HK-2 (cell line): ENCODE data around the gene SHISAL1.
"Not testable (repeated sequence)": the region's sequence is repeated elsewhere in the genome, so short reads cannot be mapped to it uniquely, and the experiment has no call there.

Experiments
- DNase-seq: peaks from one replicate; pipeline ENCODE4 v3.0.0-alpha.2; 2018; ENCODE audit not compliant: unreplicated experiment

The SHISAL1 gene

DNA sequence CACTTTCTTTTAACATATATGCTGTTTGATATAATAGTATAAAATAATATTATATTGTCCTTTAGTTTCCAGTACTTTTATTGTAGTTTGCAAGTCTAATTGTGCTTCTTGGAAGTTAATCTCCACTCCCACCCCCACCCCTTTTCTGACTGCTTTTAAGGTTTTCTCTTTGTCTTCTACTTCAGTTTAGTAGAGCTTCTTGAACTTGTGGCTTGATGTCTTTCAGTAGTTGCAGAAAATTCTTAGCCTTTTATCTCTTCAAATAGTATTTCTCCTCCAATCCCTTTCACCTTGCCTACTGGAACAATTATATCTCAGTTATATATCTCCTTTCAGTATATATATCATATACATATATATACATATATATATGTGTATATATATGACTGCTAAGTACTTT lies 75.5 kb downstream of the SHISAL1 start:
- no peak for DNase-seq

DNA sequence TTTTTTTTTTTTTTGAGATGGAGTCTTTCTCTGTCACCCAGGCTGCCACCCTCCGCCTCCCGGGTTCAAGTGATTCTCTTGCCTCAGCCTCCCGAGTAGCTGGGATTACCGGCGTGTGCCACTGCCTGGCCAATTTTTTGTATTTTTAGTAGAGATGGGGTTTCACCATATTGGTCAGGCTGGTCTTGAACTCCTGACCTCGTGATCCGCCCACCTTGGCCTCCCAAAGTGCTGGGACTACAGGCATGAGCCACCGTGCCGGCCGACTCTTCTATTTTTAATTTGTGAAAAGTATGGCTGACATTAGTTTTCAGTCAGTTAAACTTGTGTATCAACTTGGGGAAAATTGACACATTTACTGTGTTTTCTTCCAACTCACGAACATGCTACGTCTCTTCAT lies 78.4 kb downstream of the SHISAL1 start:
- not testable (repeated sequence) for DNase-seq

DNA sequence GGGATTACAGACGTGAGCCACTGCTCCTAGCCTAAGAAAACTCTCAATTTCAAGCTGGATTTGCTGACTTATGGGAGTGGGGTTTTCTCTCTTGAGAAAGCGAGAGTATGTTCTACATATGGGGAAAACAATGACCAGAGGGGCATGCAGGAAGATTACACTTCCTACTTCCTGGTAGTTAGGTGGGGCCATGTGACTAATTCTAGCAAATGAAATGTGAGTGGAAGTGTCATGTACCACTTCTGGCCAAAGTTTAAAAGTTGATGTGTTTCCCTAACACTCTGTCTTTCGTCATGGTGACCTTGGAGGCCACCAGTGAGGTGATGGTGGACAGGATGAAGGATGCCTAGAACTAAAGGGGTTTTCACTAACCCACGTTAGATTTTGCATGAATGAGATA lies 81.5 kb downstream of the SHISAL1 start:
- no peak for DNase-seq

DNA sequence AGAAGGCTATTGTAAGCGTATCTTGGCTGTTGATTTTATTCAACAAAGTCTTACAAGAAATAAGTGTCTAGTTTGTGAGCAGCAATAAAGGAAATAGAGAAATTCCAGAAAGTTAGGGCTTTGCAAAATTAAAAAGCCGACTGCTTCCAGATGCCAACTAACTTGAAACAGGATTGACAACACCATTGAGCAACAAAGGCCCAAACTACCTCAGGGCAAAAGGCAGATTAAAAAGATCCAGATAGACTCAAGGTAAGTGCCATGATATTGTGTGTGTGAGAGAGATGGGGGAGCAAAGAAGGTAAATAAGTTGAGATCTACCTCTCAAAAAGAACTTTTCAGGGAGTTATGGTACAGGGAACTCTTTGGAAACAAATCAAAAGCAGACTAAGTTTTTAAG lies 82.9 kb downstream of the SHISAL1 start:
- no peak for DNase-seq

DNA sequence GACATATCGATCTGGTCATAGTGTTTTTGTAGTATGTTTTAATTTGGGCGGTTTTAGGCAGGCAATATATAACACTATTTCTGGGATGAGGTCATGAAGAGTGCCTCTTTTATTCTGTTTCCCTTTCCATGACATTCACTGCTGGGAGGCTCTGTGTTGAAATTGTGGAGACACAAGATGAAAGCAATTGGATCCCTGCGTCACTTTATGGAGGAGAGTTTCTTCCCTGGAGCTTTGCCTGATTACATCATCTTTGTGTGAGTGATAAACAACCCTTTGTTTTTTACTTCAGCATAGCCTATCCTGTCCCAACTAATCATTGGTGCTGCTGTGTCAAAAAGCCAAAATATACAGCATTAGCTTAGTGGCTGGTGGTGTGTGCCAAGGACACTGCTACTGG lies 83.4 kb downstream of the SHISAL1 start:
- no peak for DNase-seq

DNA sequence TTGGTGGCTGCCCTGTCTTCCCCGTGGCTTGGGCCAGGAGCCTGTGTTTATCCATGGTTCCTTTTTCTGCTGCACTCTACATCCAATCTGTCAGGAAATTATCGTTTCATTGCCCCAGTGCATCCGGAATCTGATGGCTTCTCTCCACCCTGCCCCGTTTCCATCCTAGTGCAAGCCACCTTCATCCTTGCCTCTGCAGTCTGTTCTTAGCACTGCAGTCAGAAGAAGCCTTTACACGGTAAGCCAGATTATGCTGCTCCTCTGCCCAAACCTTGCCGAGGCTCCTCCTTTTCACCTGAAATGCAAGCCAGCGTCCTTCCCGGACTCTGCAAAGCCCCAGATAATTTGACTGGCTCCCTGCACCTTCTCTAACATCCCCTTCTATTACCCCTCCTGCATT lies 86.9 kb downstream of the SHISAL1 start:
- no peak for DNase-seq

DNA sequence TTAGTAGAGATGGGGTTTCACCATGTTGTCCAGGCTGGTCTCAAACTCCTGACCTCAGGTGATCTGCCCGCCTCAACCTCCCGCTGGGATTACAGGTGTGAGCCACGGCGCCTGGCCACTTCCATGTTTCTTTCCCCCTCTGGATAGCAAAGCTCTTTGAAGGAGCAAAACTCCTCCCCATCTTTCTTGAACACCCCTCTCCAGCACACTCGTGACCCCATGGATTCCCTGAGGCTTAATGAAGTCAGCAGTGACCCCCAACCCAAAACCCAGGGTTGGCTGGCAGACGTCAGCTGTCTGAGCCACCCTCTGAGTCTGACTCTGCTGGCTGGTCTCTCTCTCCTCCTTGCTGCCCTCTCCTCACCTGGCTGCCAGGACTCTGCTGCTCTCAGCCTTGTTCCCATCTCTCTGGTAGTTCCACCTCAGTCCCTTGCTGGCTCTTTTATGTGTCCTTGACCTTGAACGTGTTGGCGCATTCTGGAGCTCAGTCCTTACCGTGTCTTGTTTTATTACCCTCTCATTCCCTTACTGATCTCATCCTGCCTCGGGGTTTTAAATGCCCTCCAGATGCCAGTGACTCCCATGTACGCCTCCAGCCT lies 87.6 kb downstream of the SHISAL1 start:
- no peak for DNase-seq

DNA sequence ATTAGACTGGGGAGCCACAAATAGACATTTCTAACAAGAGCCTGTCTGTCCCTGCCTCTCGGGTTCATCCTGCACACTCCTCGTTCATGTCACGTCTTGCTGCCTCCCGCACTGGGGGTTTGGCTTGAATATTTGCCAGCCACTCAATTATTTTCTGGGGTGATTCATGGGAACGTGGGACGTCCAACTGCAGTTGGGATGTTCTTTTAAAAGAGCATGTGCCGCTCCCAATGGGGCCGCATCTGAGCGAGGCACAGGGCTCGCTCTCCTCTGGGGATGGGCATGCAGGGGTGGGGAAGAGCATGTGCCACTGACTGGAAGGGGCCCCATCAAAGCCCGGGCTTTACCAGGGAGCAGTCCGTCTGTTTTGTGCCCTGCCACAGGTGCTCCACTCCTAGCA lies 88.6 kb downstream of the SHISAL1 start:
- no peak for DNase-seq

DNA sequence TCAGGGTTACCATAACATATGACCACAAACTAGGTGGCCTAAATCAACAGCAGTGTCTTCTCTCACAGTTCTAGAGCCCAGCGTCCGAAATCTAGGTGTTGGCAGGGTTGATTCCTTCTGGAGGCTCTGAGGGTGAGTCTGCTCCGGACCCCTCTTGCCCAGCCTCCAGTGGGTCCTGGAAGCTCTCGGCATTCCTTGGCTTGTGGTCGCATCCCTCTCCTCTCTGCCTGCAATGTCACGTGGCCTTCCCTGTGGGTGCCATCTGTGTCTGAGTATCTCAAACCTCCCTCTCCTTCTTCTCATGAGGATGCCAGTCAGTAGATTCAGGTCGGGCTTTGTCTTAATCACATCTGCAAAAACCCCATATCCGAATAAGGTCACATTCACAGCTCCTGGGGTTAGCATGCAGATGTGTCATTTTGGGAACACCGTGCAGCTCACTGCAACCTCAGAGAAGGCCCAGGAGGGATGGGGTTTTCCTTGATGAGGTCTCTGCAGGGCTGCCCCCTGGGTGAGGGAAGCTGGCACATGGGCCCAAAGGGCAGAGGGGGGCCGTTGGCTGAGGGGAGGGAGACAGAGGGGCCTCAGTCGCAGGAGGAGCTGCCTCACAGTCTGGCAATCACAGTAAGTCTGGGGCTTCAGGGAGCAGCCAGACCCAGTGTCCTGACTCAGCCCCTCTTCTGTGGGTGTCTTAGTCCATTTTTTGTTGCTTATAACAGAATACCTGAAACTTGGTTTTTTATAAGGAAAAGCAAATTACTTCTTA lies 90.9 kb downstream of the SHISAL1 start:
- DNase-seq, result no peak

DNA sequence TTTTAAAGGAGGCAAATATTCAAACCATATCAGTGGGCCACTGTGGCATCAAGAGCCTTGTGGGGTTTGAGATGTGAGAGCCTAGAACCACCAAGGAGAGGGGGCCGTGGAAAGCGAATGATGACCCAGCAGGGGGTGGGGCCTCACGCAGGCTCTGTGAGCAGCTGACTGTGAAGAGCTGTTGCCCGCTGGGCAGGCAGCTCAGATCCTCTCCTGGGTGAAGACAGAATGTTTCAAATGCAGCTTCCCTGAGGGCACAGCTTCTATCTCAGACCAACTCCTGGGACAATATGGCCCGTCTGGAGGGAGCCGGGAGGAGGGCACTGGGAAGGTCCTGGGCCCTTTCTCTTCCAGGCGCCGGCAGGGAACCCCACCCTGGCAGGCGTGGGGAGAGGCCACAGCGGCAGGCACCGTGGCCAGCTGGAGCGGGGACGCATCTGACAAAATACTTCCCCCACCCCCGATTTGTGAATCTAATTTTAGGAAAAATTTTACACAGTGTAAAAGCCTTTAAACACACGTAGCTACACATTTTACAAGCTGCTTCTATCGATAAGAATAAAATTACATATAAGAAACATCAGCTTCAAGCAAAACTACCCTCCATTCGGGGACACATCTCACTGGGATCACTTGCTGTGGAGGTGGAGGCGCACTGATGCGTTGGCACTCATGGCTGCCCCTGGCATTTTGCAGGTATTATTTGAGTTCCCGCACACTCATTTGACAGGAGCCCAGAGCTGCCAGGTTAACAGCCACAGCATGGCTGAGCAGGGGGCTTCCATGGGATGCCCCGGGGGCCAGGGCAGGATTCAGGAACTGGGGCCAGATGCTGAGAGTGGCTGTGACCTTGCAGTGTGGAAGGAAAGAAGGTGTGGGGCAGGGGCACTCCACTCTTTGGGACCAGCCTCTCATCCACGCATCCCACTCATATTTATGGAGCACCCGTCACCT lies 91.7 kb downstream of the SHISAL1 start:
- DNase-seq, result no peak

DNA sequence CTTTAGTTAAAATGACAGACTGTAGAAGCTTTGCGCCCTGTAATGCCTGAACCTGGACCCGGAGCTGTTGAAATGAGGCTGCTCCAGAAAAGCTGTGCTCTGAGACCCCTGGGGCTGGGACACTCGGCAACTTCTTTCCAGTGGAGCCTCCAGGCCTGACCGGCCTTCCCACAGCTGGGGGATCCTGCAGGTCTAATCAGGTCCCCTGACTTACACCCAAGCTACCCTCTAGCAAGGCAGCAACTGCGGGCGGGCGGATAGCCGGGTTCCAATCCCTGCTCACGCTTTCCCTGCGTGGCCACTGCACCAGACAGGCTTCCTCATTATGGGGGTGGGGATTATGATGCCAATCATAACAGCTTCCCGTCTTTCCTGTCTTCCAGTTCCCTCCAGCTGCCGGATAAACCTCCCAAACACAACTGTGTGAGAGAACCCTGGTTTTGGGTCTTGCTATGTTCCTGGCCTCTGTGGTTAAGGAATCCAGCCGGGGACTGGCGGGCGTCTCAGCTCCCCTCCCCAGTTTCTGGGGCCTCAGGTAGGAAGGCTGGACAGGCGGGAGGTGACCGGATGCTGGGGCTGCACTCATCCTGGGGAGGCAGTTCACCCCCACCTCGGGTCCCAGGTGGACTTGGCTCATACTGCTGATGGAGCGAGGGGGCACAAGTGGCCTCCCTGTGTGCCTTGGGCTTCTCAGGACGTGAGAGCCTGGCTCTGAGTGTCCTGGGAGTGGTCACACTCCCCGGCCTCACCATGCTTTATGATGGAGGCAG lies 93.5 kb downstream of the SHISAL1 start:
- DNase-seq, result no peak

DNA sequence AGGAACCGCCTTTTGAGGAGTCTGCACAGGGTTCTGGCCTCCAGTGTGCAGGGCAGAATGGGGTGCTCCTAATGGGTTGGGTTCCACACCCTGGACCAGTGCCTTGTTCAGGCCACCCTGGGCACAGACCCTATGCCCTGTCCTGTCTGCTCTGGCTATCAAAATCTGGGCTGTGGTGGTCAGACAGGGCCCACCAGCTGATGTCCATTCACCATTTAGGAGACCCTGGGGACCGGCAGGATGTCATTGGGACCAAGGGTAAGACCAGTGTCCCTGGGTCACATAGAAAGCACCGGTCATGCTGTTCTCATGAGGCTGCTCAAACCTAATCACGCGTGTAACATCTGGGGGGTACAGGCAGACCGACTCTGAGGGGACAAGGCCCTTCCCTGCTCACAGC lies 94.7 kb downstream of the SHISAL1 start:
- DNase-seq, result no peak

DNA sequence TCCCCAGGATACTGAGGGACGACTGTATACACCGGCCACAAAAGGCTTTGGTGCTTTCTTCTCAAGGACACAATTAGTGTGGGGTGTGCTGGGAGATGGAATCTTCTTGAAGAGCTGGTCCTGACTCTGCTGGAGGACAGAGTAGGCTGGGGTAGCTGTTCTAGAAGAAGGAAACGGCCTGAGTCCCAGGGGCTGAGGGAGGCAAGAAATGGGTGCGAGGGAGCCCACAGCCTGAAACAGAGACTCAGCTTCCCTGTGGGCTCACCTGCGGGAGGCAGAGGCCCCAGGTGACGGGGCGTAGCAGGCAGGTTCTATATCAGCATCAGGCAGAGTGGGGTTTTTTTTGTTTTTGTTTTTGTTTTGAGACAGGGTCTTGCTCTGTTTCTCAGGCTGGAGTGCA lies 95.4 kb downstream of the SHISAL1 start:
- DNase-seq, result no peak

DNA sequence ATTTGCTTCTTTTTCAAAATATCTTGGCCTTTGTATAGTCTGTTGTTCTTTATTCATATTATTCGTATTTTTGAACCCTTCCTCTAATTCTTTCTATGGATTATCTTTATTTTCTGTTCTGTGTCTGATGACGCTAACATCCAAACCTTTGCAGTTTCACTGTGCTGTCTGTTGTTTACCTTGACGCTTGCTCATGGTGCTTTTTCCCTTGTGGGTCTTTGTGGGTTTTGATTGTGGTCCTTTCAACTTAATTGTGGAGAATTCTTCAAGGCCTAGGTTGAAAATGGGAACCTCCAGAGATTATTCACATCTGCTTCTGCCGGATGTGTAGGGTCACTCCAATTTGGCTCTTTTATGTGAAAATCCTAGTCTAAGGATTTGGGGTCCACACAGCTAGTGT lies 97.5 kb downstream of the SHISAL1 start:
- DNase-seq, result no peak

DNA sequence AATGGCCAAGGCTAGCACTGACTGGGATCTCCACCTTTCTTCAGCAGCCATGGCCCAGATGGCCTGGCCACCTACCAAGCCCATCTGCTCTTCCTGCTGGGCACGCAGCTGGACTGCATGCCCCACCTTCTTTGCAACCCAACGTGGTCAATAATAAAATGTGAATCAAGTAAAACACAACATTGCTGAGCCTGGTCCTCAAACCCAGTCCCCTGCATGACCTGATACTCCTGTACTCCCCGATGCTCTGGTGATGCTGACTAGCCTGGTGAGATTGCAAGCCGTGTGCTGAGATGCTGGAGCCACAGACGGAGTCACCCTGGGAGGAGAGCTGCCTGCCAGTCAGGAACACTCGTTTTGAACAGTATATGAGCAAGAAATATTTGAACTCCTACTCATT lies 98.0 kb downstream of the SHISAL1 start:
- no peak for DNase-seq

DNA sequence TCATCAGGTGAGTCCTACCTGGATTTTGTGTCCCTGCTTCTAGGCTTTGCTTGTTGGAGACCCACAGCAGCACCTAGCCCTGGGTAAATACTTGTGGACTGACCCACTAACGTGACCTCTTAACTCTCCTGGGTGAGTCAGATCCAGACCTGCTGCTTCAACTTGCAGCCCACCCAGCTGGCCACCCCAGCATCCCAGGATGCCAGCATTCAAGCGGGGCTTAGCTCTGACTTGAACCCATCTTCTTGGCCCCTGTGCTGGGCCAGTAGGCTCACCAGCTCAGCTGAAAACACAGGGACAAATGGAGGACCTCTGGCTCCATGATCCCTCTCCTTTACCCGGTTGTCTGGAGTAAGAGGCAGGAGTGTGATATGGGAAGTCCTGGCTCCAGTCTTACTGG lies 98.6 kb downstream of the SHISAL1 start:
- no peak for DNase-seq

DNA sequence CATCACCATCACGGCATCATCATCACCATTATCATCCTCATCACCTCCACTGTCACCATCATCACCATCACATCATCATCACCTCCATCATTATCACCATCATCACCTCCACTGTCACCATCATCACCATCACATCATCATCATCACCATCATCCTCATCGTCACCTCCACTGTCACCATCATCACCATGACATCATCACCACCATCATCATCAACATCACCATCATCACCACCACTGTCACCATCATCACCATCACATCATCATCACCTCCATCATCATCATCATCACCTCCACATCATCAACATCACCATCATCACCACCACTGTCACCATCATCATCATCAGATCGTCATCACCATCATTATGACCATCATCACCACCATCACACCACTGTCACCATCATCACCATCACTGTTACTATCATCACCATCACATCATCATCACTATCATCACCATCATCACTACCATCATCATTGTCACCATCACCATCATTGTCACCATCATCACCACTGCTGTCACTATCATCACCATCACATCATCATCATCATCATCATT lies 99.2 kb downstream of the SHISAL1 start:
- DNase-seq, result no peak

DNA sequence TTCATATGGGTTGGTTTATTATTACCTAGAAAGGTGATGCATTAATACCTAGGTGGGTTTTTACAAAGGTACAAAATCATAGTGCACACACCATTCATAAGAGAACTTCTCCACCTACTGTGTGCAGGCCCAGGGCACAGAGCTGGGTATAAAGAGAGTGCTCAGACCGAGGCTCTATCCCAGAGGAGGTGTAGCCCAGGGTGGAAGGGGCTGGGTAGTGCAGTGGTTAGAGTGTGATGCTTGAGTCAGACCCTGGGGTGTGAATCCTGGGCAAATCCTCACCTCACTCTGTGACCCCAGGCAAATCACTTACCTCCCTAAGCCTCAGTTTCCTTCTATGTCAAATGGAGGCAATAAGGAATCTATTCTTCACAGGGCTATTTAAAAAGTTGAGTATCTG lies 99.8 kb downstream of the SHISAL1 start:
- no peak for DNase-seq

DNA sequence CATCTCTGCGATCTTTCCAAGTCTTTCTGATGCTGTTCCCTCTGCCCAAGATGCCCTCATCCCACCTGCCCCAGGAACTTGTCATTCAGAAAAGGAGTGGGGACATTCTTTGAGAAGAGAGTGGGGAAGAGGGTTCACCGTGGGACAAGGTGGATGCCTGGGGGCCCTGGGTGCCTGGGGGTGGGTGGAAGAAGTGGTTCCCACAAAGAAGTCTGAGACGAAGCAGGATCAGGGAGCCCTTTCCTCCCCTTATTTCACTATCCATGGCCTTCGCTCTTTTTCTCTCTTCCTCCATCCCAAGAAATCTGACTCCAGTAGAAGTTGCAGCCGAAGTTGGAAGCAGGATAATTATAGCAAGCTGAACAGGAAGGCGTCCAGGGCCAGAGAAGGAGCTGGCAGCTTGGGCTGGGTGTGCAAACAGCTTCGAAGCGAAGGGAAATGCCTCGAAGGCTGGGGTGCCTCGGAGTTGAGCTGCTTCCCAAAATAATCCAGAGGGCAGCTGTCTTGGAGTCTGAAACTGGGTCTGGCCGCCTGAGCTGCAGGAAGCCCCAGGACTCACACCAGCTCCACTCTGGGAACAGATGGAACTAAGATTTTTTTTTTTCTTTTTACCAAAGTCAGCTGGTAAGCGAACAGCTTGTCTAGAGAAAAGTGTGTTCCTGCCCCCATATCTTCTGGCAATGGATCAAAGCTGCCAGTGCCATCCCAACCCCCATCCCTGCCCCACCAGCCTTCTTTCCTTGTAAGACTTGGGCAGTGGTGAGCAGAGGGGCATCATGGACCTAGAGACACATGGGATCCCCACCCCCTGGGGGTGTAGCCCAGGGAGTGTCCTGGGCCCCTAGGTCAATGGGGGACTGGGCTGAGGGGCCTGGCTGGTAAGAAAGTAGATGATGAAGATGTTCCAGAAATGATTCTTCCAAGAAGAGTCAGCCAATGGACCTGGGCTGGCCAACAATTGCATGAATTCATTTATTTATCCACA lies 100.5 kb downstream of the SHISAL1 start:
- DNase-seq, result no peak

DNA sequence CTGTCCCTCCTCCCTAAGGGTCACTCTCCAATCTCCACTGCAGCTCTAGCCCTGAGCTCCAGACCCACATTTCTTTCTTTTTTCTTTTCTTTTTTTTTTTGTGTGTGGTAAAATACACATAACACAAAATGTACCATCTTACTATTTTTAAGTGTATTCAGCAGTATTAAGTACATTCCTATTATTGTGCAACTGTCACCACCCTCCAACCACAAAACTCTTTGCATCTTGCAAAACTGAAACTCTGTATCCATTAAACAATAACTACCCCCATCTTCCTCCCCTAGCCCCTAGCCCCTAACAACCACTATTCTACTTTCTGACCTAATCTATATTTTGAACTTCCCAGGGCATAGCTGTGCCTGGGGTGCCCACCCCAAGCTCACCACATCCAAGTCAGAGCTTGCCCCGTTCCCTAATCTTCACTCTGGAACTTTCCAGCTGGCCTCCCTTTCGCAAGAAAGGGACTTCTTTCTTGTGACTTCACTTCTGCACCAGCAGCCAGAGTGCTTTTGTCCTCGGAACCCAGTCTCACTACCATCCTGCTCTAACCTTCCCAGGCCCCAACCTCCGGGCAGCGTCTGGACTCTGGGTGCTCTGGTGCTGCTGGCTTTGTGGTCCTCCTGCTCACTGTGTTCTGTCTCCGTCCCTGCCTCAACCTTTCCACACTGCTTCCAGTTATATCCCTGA lies 101.3 kb downstream of the SHISAL1 start:
- DNase-seq, result no peak
